MM.1S (cell line): ENCODE data around the gene CLEC2L.

Experiments
- CTCF ChIP-seq: fragments of 300-600 bp; sonication (generic); IDR thresholded peaks from 2 replicates; pipeline ENCODE4 v1.5.1; 2016; ENCODE audit warnings: antibody characterized with exemption, low read length, mixed read lengths
- EZH2 ChIP-seq: fragments of 300-600 bp; sonication (generic); optimal IDR thresholded peaks from 2 replicates; pipeline ENCODE3; 2017; ENCODE audit warnings: low read depth, mild to moderate bottlenecking, antibody characterized with exemption, low read length, mixed read lengths

GRCh38 chr7:139585042-139585441 is 61.6 kb downstream of the CLEC2L start:
- no peak for TF ChIP-seq CTCF
- TF ChIP-seq EZH2, result no peak
